GM12875 (cell line): ENCODE results near the gene PLCG2.
"Not testable (repeated sequence)": the region's sequence is repeated elsewhere in the genome, so short reads cannot be mapped to it uniquely, and the experiment has no call there.

ENCODE experiments used
- H3K4me3 ChIP-seq: one replicate; pipeline ENCODE4 v1.5.1; 2011; ENCODE audit warnings: low read depth, low read length, control low read depth
- TF ChIP-seq, protein P1 (sequence below): IDR thresholded peaks from 2 replicates; pipeline ENCODE4 v1.5.1; 2011; ENCODE audit warnings: low read depth, mild to moderate bottlenecking, control low read depth, inconsistent platforms, low read length, moderate library complexity, borderline replicate concordance; ENCODE audit not compliant: insufficient read depth

The PLCG2 gene

DNA sequence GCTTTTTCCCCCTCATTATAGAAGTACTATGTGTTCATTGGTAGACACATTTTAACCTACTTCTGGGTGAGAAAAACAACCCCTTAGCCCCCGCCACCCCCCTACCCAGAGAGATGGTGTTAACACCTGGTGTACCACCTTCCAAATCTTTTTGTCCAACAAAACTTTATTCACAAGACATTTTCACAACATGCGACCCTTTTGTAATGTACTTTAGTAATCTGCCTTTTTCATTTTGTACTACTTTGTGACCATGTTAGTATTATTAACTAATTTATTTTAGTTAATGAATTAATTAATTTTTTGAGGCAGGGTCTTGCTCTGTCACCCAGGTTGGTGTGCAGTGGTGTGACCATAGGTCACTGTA lies 20.0 kb downstream of the PLCG2 start:
- TF ChIP-seq, protein P1, sequence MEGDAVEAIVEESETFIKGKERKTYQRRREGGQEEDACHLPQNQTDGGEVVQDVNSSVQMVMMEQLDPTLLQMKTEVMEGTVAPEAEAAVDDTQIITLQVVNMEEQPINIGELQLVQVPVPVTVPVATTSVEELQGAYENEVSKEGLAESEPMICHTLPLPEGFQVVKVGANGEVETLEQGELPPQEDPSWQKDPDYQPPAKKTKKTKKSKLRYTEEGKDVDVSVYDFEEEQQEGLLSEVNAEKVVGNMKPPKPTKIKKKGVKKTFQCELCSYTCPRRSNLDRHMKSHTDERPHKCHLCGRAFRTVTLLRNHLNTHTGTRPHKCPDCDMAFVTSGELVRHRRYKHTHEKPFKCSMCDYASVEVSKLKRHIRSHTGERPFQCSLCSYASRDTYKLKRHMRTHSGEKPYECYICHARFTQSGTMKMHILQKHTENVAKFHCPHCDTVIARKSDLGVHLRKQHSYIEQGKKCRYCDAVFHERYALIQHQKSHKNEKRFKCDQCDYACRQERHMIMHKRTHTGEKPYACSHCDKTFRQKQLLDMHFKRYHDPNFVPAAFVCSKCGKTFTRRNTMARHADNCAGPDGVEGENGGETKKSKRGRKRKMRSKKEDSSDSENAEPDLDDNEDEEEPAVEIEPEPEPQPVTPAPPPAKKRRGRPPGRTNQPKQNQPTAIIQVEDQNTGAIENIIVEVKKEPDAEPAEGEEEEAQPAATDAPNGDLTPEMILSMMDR = no peak
- no peak overlapping the region for H3K4me3 ChIP-seq

DNA sequence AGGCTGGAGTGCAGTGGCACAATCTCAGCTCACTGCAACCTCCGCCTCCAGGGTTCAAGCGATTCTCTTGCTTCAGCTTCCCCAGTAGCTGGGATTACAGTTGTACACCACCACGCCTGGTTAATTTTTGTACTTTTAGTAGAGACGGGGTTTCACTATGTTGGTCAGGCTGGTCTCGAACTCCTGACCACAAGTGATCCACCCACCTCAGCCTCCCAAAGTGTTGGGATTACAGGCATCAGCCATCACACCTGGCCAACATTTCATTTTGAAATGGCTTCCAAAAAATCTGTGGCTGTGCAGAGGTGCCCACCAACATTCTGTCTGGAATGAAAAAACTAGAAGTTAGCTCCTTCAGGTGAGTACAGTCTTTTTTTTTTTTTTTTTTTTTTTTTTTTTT lies 22.6 kb downstream of the PLCG2 start:
- not testable (repeated sequence) for H3K4me3 ChIP-seq

DNA sequence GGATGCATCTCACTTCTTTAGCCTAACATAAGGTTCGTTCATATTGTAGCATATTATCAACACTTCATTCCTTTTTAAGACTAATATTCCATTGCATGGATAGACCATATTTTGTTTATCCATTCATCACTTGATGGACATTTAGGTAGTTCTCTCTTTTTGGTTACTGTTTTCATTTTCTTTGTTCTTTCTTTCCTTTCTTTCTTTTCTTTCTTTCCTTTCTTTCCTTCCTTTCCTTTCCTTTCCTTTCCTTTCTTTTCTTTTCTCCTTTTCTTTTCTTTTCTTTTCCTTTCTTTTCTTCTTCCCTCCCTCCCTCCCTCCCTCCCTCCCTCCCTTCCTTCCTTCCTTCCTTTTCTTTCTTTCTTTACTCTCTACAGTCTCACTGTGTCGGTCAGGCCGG lies 24.2 kb downstream of the PLCG2 start:
- no peak overlapping the region for H3K4me3 ChIP-seq
- TF ChIP-seq, protein P1 = no peak

DNA sequence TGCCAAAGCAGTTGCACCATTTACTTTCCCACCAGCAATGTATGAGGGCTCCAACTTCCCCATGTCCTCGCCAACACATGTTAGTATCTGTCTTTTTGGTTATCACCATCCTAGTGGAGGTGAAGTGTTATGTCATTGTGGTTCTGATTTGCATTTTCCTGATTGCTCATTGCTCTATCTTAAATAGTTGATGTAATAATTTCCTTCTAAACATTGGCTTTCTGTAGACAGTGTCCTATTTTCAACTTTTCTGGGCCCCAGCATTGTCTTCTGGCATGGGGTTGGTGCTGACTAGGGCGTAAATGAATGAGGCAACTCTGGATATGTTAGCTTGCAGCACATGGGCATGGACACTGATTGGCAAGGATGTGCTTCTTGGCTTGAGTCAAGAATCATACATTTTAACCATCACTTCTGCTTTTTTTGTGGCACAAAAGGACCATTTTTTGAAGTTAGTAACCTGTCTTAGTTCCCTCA lies 25.1 kb downstream of the PLCG2 start:
- TF ChIP-seq, protein P1 = no peak

DNA sequence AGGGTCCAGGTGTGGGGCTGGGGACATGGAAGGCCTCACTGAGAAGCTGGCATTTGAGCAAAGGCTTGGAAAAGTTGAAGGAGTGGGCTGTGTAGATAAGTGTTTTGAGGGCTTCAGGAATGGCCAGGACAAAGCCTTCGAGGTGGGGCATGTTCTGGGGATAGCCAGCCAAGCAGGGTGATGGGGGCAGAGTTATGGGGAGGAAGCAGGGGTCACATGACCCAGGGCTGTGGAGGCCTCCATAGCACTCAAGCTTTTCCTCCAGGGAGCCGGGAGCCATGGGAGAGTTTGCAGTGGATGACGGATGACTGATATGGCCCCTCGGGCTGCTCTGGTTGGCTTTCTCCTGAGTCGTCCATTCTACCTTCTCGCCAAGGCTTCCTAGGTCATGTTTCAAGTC lies 27.6 kb downstream of the PLCG2 start:
- TF ChIP-seq, protein P1 = no peak
- H3K4me3 ChIP-seq = no peak overlapping the region

More for the DNA sequence above, 25.1 kb downstream of the PLCG2 start:
- no peak overlapping the region for H3K4me3 ChIP-seq

DNA sequence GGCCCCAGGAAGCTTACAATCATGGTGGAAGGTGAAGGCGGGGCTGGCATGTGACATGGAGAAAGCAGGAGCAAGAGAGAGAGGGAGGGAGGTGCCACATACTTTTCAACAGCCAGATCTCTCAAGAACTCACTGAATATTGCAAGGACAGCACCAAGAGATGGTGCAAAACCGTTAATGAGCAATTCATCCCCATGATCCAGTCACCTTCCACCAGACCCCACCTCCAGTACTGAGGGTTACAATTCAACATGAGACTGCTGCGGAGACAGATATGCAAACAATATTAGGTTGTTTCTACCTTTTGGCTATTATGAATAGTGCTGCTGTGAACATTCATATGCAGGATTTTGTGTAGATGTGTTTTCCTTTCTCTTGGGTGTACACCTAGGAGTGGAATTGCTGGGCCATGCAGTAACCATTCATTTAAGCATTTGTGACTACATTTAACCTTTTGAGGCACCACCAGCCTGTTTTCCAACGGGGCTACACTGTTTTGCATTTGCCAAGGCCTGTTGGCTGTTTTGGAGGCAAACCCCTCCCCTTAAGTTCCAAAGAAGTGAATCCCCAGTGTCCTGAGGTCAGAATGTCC lies 28.8 kb downstream of the PLCG2 start:
- TF ChIP-seq, protein P1 = no peak
- no peak overlapping the region for H3K4me3 ChIP-seq

DNA sequence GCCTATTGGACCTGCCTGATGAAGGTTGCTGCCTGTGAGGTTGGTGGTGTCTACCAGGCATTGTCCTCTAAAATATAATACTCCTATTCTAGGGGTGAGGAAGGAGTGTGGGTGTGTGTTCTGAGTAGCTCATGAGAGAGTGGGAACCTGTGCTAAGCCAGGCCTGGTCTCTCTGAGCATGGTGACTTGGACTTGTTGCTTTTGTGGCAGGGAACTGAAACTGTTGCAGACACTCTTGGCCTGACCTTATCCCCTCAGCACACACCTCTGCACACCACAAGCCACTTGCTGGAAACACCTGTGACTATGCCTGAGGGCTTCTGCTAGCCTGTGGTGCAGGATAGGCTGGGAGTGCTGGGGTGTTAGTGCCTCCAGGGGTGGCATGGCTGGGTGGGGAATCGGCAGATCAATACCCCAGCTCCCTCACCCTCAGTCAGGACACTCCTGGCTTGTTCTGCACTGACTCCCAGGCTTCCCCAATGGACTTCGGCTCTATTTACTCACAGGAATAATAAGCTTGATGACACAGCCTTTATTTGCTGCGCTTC lies 29.9 kb downstream of the PLCG2 start:
- TF ChIP-seq, protein P1 = no peak
- H3K4me3 ChIP-seq = peak overlapping the region; percentile 34
